Endothelial cell of umbilical vein (primary cell): ENCODE measurements around the gene ROPN1L. TPM values are rescaled to one million over a fixed set of nuclear protein-coding genes. Genes with fewer than 3 reads are reported as not detected.

Source experiments
- BruUV-seq: library from RNA; stranded (reverse); fragments of 400-500 nt; replicated peaks from 2 replicates; lab custom pipeline; 2021; lab: Mats Ljungman, UMichigan
- CTCF ChIA-PET: fragments of 300-600, 350-600 bp; sonication (Branson Sonifier 250); formaldehyde crosslinking; loops from one replicate; lab custom pipeline; 2021; ENCODE audit warnings: antibody characterized with exemption, inconsistent platforms; lab: Charles Lee
- POLR2A ChIA-PET: fragments of 300-600, 350-600 bp; sonication (Branson Sonifier 250); formaldehyde crosslinking; loops from one replicate; lab custom pipeline; 2021; ENCODE audit warnings: antibody characterized with exemption, inconsistent platforms; lab: Charles Lee
- DNase-seq: peaks from one replicate; pipeline ENCODE4 v3.0.0-alpha.2; 2011; ENCODE audit warnings: low read depth, low spot score
- FAIRE-seq: peaks from 2 replicates; lab custom pipeline; 2011; peaks lifted over from hg19 to GRCh38; lab: Jason Lieb, UNC
- H2AFZ ChIP-seq: 2 replicates; pipeline ENCODE4 v1.6.0; 2012; ENCODE audit warnings: low read depth, low read length, control low read depth, inconsistent platforms
- H3K27ac ChIP-seq: 2 replicates; pipeline ENCODE4 v1.5.1; 2011; ENCODE audit warnings: low read depth, mild to moderate bottlenecking, control low read depth, low read length, moderate library complexity; ENCODE audit not compliant: insufficient read depth
- H3K27me3 ChIP-seq, 2 experiments: 2 replicates each; pipeline versions ENCODE4 v1.6.0 to v1.6.1; 2011; ENCODE audit warnings: low read length in 2 of 2, mixed read lengths in 1 of 2; ENCODE audit not compliant: control insufficient read depth in 2 of 2, insufficient read depth in 2 of 2
- H3K36me3 ChIP-seq, 2 experiments: 2 replicates in 1 of 2; 3 replicates in 1 of 2; pipeline ENCODE4 v1.5.1; 2011; ENCODE audit warnings: low read length in 2 of 2, mild to moderate bottlenecking in 1 of 2, moderate library complexity in 1 of 2; ENCODE audit not compliant: control insufficient read depth in 2 of 2, insufficient read depth in 2 of 2; ENCODE audit errors: extremely low read depth in 1 of 2
- H3K4me1 ChIP-seq: 3 replicates; pipeline ENCODE4 v1.5.1; 2011; ENCODE audit warnings: mild to moderate bottlenecking, low read length; ENCODE audit not compliant: control insufficient read depth, insufficient read depth; ENCODE audit errors: extremely low read depth
- H3K4me2 ChIP-seq: 2 replicates; pipeline ENCODE4 v1.6.1; 2011; ENCODE audit warnings: low read length, control low read depth, mixed read lengths; ENCODE audit not compliant: insufficient read depth
- H3K4me3 ChIP-seq, 3 experiments: fragments of 200-600 bp in 1 of 3; sonication (generic), shearing (Covaris generic) in 1 of 3; replicated peaks in 1 of 3; 2 replicates each; pipeline ENCODE4 v1.5.1; 2011 to 2016; ENCODE audit warnings: control low read depth in 3 of 3, low read length in 3 of 3, mild to moderate bottlenecking in 2 of 3, inconsistent platforms in 1 of 3, low read depth in 1 of 3, moderate library complexity in 1 of 3; ENCODE audit not compliant: insufficient read depth in 1 of 3
- H3K79me2 ChIP-seq: 2 replicates; pipeline ENCODE4 v1.6.0; 2012; ENCODE audit warnings: low read length, inconsistent platforms; ENCODE audit not compliant: control insufficient read depth, insufficient read depth
- H3K9ac ChIP-seq: replicated peaks from 2 replicates; pipeline ENCODE3; 2011; ENCODE audit warnings: low read length, control low read depth; ENCODE audit not compliant: insufficient read depth; ENCODE audit errors: extremely low read depth
- H3K9me1 ChIP-seq: replicated peaks from 3 replicates; pipeline ENCODE4 v1.6.0; 2011; ENCODE audit warnings: mild to moderate bottlenecking, low read length; ENCODE audit not compliant: control insufficient read depth, insufficient read depth; ENCODE audit errors: extremely low read depth
- H3K9me3 ChIP-seq: replicated peaks from 2 replicates; pipeline ENCODE4 v1.5.1; 2012; ENCODE audit warnings: low read length, inconsistent platforms; ENCODE audit not compliant: control insufficient read depth, insufficient read depth
- H4K20me1 ChIP-seq: replicated peaks from 2 replicates; pipeline ENCODE3; 2011; ENCODE audit warnings: mild to moderate bottlenecking, low read length; ENCODE audit not compliant: control insufficient read depth, insufficient read depth; ENCODE audit errors: extremely low read depth
- CTCF ChIP-seq, 2 donors: IDR thresholded peaks; 1 replicate in 1 of 2; 2 replicates in 1 of 2; pipeline ENCODE4 v1.5.1; 2011; ENCODE audit warnings: low read length in 2 of 2, mild to moderate bottlenecking in 2 of 2, moderate library complexity in 2 of 2, control low read depth in 1 of 2, inconsistent platforms in 1 of 2, low read depth in 1 of 2; ENCODE audit not compliant: insufficient read depth in 1 of 2; ENCODE audit errors: extremely low read depth in 1 of 2
- MAX ChIP-seq: IDR thresholded peaks from 2 replicates; pipeline ENCODE4 v1.6.1; 2011; ENCODE audit not compliant: insufficient read depth, insufficient read length
- MYC ChIP-seq: IDR thresholded peaks from one replicate; pipeline ENCODE4 v1.6.1; 2011; ENCODE audit warnings: mild to moderate bottlenecking, low read depth, low read length
- POLR2A ChIP-seq: IDR thresholded peaks from 2 replicates; pipeline ENCODE4 v1.6.1; 2012; ENCODE audit warnings: low read depth, mild to moderate bottlenecking, control low read depth, low read length
- POLR2AphosphoS5 ChIP-seq: IDR thresholded peaks from 2 replicates; pipeline ENCODE4 v1.6.1; 2012; ENCODE audit warnings: low read depth, mild to moderate bottlenecking, control low read depth, low read length, moderate library complexity; ENCODE audit not compliant: insufficient read depth
- dilution Hi-C: fragments of 300-500 bp; cut with MboI; formaldehyde crosslinking; loops from one replicate; pipeline ENCODE4 v1.15.0; 2019; ENCODE audit warnings: low sequenced_read_pairs; ENCODE audit not compliant: extremely low pct_ligation_motif_present
- intact Hi-C: fragments of 100-400 bp; cut with micrococcal nuclease; formaldehyde crosslinking; loops from one replicate; pipeline ENCODE4 v1.10.0; 2022
- polyA plus RNA-seq, 4 experiments: library from polyadenylated mRNA; depleted of rRNA in 3 of 4; stranded (reverse) in 3 of 4; unstranded in 1 of 4; fragments of >200 nt; gene quantifications; 2 replicates each; pipeline versions ENCODE4 v1.2.1 to v1.2.3, GENCODE V29; 2011 to 2012; ENCODE audit warnings: missing spikeins in 1 of 4
- total RNA-seq: library from RNA; stranded (reverse); gene quantifications from 2 replicates; pipeline ENCODE4 v1.2.3, GENCODE V29; 2021

The ROPN1L gene
- total and polyA plus RNA-seq, 2 donors (not counting 3 experiments of a cell fraction or from before 2014, with no cell fraction given) = 0.30 to 0.60 TPM

- FAIRE-seq (no peak), DNase-seq (no peak)
- no peak overlapping the region for H3K9ac ChIP-seq
- TF ChIP-seq MYC (no peak), POLR2AphosphoS5 (no peak), POLR2A (no peak), CTCF (IDR thresholded peaks at IDR 0.05; ENCODE audit: extremely low read depth in 1 of 2, insufficient read depth in 1 of 2, low read depth in 1 of 2, low read length in 2 of 2) (no peak), MAX (no peak)
- no peaks in the 10 kb centered on the region for H3K79me2 ChIP-seq
- intact Hi-C loops = no loop called here
- no peak overlapping the region for H3K27ac ChIP-seq
- no peaks in the 10 kb centered on the region for H3K4me1 ChIP-seq
- H3K9me1 ChIP-seq = no peaks in the 10 kb centered on the region
- H3K4me3 ChIP-seq = no peak overlapping the region
- no peak overlapping the region for H3K4me2 ChIP-seq
- no peaks in the 10 kb centered on the region for H3K9me3 ChIP-seq
- no peaks in the 10 kb centered on the region for H3K27me3 ChIP-seq
- H2AFZ ChIP-seq = no peak overlapping the region
- CTCF ChIA-PET = interaction anchor here (0.6 to 0.8 kb wide), 2 partner anchors 9 to 82 kb away, joined by 3 read pairs; no protein-coding TSS in a partner anchor
- POLR2A ChIA-PET = no interaction called here
- no TSS peak for BruUV-seq
- no peaks in the 10 kb centered on the region for H4K20me1 ChIP-seq
- peaks cover 19 to 23% of the 10 kb centered on the region in 2 experiments for H3K36me3 ChIP-seq
- dilution Hi-C loops = no loop called here
Observed at GRCh38 chr5:10432059-10433008, 9.3 kb upstream of the ROPN1L start.
